Prostate gland (tissue), 2 donors: ENCODE measurements around the gene PPM1J. TPM values are rescaled to one million over a fixed set of nuclear protein-coding genes. Genes with fewer than 3 reads are reported as not detected.

ENCODE experiments used
- DNase-seq: peaks from one replicate; pipeline ENCODE4 v3.0.0-alpha.2; 2019; ENCODE audit warnings: low spot score
- H3K27ac ChIP-seq, 2 donors: fragments of 200-600 bp; sonication (generic); 2 replicates each; pipeline ENCODE4 v1.5.1; 2017 to 2019
- H3K27me3 ChIP-seq: fragments of 200-600 bp; sonication (generic); replicated peaks from 2 replicates; pipeline ENCODE4 v1.5.1; 2019; ENCODE audit not compliant: insufficient read depth
- H3K36me3 ChIP-seq, 2 donors: fragments of 200-600 bp; sonication (generic); 1 replicate in 1 of 2; 2 replicates in 1 of 2; pipeline versions ENCODE4 v1.5.1 to v1.8.1; 2017 to 2019
- H3K4me1 ChIP-seq: fragments of 200-600 bp; sonication (generic); replicated peaks from 2 replicates; pipeline ENCODE4 v1.5.1; 2019
- H3K4me3 ChIP-seq, 2 donors: fragments of 200-600 bp; sonication (generic); 2 replicates each; pipeline ENCODE4 v1.5.1; 2017 to 2019
- H3K9me3 ChIP-seq: fragments of 200-600 bp; sonication (generic); 2 replicates; pipeline ENCODE4 v1.5.1; 2017
- CTCF ChIP-seq, 4 experiments: fragments of 200-600 bp in 2 of 4; fragments of 450-650 bp in 2 of 4; sonication (generic) in 2 of 4; IDR thresholded peaks; 1 replicate in 3 of 4; 2 replicates in 1 of 4; pipeline ENCODE4 v1.5.1; 2016 to 2019; ENCODE audit warnings: antibody characterized with exemption in 4 of 4, mild to moderate bottlenecking in 2 of 4, moderate library complexity in 2 of 4
- POLR2A ChIP-seq: fragments of 450-650 bp; IDR thresholded peaks from one replicate; pipeline ENCODE4 v1.6.1; 2016; ENCODE audit warnings: antibody characterized with exemption, mild to moderate bottlenecking
- POLR2AphosphoS5 ChIP-seq: sonication (generic); formaldehyde crosslinking; IDR thresholded peaks from one replicate; pipeline ENCODE4 v1.6.1; 2017; ENCODE audit warnings: antibody characterized with exemption
- WGBS: methylation state at CpG from one replicate; pipeline ENCODE4 v1.1.5; 2018; 5-methylcytosine and 5-hydroxymethylcytosine counted together
- intact Hi-C: fragments of 100-400 bp; cut with DNase I; formaldehyde crosslinking; loops from one replicate; pipeline ENCODE4 v1.14.2; 2022
- total RNA-seq, 2 donors: library from RNA; depleted of rRNA; stranded (reverse); fragments of >200 nt; gene quantifications; one replicate each; pipeline ENCODE4 v1.1.0, GENCODE V29; 2016

PPM1J gene
- total RNA-seq, 2 donors from 2014 or later = 2.0 to 16.8 TPM

- DNase-seq = no peak
- peaks cover 0 to 12% of the 10 kb centered on the region in 2 donors for H3K36me3 ChIP-seq
- no peaks in the 10 kb centered on the region for H3K27me3 ChIP-seq
- TF ChIP-seq POLR2AphosphoS5 (no peak), POLR2A (no peak), CTCF (IDR thresholded peaks at IDR 0.05) (no peak)
- no peaks in the 10 kb centered on the region for H3K9me3 ChIP-seq
- WGBS = 73% methylated on average over 13 of the region's 13 CpGs
- H3K4me1 ChIP-seq = peaks cover 59% of the 10 kb centered on the region
- intact Hi-C loops = loop anchor here (2.0 kb wide), 1 partner anchor 25 kb away; the partner anchor contains the start of gene MOV10
- H3K4me3 ChIP-seq = no peak overlapping the region
- peak overlapping the region; percentile 86 to 98 for H3K27ac ChIP-seq
Observed at GRCh38 chr1:112699425-112700144, 15.5 kb downstream of the PPM1J start.

GRCh38 chr1:112698366-112699310 lies 16.5 kb downstream of the PPM1J start:
- intact Hi-C loops = loop anchor here (2.0 kb wide), 1 partner anchor 24 kb away; the partner anchor contains the start of gene MOV10
- no peaks in the 10 kb centered on the region for H3K9me3 ChIP-seq
- peaks cover 0 to 18% of the 10 kb centered on the region in 2 donors for H3K36me3 ChIP-seq
- H3K27me3 ChIP-seq = no peaks in the 10 kb centered on the region
- peaks cover 49% of the 10 kb centered on the region for H3K4me1 ChIP-seq
- WGBS = 53% methylated on average over 16 of the region's 17 CpGs
- H3K4me3 ChIP-seq = no peak overlapping the region
- peak; percentile 80 for DNase-seq
- TF ChIP-seq POLR2AphosphoS5 (peak; percentile 49), POLR2A (no peak), CTCF (IDR thresholded peaks at IDR 0.05) (no peak)
- H3K27ac ChIP-seq = peak overlapping the region; percentile 86 to 98

- no peak for DNase-seq
- H3K9me3 ChIP-seq = no peaks in the 10 kb centered on the region
- intact Hi-C loops = loop anchor here (2.0 kb wide), 1 partner anchor 23 kb away; the partner anchor contains the start of gene MOV10
- peaks cover 47% of the 10 kb centered on the region for H3K4me1 ChIP-seq
- 87% methylated on average over 9 of the region's 9 CpGs for WGBS
- TF ChIP-seq CTCF (IDR thresholded peaks at IDR 0.05) (no peak), POLR2A (no peak), POLR2AphosphoS5 (no peak)
- no peak overlapping the region for H3K4me3 ChIP-seq
- no peaks in the 10 kb centered on the region for H3K27me3 ChIP-seq
- peaks cover 0 to 18% of the 10 kb centered on the region in 2 donors for H3K36me3 ChIP-seq
- peak overlapping the region; percentile 86 to 98 for H3K27ac ChIP-seq
Observed at GRCh38 chr1:112697781-112698201, 17.3 kb downstream of the PPM1J start.

GRCh38 chr1:112696578-112697314 lies 18.4 kb downstream of the PPM1J start:
- 93% methylated on average over 7 of the region's 7 CpGs for WGBS
- DNase-seq = no peak
- Histone ChIP-seq H3K27ac (no peak overlapping the region), H3K4me1 (peaks cover 36% of the 10 kb centered on the region), H3K36me3 (peaks cover 0 to 18% of the 10 kb centered on the region in 2 donors), H3K4me3 (no peak overlapping the region), H3K27me3 (no peaks in the 10 kb centered on the region), H3K9me3 (no peaks in the 10 kb centered on the region)
- intact Hi-C loops = no loop called here
- no peak for TF ChIP-seq POLR2AphosphoS5
- no peak for TF ChIP-seq POLR2A
- no peak for TF ChIP-seq CTCF (IDR thresholded peaks at IDR 0.05)
